Inflammatory macrophage (primary cell): ENCODE results near the gene BMS1.

Experiments used
- DNase-seq, 2 donors: peaks; one replicate each; pipeline ENCODE4 v3.0.0-alpha.2; 2020 to 2022

Gene BMS1

DNA sequence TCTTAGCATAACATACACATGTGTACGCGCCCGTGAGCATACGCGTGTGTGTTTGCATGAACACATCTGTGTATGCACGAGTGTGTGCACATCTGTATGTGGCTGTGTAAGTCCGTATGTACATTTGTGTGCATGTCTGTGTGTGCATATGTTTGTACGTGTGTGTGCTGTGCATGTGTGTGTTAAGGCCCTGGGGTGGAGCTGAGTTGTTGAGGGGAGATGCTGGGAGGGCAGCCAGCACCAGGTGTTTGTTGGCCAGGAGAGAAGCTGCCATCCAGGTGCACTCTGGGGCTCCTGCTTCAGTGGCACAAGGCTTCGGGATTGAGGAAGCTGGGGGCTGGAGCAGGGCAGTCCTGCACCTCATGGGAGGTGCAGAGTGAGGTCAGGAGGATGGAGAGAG lies 85.0 kb downstream of the BMS1 start:
- no peak for DNase-seq

DNA sequence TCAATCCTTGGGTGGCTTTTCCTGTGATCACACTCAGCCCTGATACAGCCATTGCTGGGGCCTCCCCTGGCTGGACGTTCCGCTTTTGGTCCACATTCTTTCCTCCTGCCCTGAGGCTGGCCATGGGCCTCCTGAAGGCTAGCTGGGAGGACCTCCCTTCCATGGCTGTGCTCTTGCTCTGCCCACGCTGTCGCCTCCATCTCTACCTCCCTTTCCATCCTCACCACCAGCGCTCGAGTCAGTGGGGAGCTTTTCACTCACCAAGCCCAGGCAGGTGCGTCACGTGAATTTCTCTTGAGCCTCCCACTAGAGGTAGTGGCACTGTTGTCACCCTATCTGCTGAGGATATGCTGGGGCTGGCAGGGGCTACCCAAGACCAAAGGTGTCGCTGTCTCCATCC lies 85.9 kb downstream of the BMS1 start:
- DNase-seq: no peak

DNA sequence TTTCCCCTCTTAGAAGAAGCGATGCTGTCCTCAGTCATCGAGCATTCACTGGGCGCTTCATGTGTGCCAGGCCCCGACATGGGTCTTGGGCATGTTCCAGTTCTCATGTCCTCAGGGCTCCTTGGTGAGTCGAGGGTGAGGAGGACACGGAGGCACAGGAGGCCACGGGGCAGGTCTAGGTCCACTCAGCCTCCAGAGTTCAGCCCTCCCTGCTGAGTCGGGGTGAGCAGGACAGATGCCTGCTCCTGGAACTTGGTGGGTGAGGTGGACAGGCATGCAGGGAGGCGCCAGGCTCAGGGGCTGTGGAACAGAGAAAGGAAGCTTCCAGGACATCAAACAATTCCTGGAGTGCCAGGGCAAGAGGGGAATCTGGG lies 87.4 kb downstream of the BMS1 start:
- no peak for DNase-seq

DNA sequence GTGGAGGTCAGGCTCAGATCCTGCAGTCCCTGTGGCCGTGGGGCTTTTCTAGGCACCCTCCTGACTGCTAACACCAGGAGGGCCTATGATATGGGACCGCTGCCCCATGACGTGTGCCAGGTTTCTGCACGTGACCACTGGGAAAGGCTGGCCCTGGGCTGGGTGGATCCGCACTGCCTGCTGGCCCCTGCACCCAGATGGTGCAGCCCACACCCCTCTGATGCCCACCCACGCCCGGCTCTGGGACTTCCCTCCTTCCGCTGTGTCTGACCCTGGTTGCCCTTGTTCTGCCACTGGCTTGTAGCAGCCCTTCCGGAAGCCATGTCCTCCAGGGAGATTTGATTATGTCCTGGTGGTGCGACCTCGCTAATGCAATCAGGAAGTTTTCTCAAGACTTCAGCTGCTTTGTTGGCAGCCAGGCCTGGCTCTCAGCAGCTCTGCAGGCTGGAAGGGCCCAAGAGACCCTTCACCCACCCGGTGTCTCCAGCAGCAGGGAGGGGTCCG lies 88.6 kb downstream of the BMS1 start:
- DNase-seq: peak; percentile 32 to 34

DNA sequence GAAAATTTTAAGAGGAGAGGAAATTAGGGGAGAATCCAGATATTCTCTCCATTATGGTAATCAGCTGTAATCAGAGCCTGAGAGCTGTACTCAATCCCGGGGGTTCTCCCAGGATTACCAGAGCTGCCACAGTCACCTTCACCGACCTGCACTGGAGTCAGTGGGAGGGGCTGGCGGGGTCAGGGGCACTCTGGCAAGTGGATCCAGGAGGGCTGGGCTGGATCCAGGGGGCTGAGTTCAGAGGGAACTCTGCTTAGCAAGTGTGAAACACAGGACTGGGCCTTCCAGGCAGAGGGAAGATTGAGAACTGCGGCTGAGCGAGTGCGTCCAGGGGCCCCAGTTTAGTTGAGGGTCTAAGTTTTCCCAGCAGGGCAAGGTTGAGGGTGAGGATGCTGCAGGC lies 89.2 kb downstream of the BMS1 start:
- no peak for DNase-seq

DNA sequence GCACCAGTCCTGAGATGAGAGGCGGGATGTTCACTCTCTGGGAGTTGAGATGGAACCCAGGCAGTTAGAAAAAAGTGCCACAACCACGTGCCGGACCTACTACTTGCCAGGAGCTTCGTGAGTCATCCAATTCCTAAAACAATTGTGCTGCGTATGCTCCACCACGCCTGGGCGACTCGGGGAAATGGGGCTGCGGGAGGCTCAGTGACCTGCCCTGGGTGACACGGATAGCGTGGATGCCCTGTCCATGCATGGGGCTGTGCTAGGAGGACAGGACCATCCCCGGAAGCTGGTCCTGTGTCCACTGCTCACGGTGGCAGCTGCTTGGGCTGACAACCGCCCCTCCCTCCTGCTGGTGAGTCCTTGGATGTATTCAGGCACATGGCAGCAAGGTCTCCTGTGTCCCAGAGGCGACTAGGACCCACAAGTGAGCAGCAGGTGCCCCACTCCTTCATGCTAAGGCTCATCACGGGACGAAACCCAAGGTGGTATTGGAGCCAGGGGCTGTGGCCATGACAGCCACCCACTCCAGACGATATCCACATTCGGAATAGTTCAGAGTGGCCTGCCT lies 90.4 kb downstream of the BMS1 start:
- DNase-seq: no peak

DNA sequence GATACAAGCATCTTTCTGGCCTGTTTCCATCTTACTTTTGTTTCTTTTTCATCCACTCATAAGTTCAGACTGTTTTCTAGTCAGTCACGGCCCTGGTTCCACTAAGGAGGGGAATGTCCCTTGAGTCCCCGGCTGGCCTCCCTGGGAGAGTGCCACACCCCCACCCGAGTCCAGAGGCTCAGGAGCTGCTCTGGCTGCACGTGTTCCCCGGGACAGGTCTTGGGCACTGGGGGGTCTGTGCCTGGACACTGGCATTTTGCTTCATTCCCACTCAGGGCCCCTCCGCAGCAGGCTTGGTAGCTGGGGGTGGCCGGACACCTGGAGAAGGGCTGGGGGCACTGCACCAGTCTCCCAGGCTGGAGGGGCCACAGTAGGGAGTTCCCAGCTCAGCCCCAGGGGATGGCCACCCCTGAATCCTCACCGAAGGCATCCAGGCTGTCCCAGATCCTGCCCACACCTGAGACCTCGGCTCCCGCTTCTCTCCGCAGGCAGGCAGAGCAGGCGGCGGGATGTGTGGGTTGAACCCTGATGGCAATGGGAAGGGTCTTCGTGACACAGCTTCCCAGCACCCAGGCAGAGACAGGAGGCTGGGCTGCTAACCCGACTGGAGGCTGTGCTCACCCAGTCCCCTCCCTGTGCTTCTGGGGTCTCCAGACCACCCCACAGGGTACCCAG lies 92.3 kb downstream of the BMS1 start:
- no peak for DNase-seq

DNA sequence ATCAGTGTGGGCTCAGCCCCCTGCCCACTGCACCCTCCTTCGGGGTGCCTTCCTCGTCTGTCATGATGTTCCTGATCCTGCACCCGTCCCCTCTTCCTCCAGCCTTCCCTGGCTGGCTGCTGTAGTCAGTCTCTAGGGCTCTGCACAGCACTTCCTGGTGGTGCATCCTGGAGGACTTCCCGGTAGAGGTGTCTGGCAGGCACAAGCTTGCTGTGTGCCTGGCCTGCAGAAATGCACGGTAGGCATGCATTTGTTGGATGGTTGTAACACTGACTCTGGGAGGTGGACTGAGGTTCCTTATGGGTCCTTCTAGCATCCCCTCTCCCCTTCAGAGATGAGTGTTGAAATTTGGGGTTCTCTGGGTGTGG lies 92.8 kb downstream of the BMS1 start:
- DNase-seq: no peak

DNA sequence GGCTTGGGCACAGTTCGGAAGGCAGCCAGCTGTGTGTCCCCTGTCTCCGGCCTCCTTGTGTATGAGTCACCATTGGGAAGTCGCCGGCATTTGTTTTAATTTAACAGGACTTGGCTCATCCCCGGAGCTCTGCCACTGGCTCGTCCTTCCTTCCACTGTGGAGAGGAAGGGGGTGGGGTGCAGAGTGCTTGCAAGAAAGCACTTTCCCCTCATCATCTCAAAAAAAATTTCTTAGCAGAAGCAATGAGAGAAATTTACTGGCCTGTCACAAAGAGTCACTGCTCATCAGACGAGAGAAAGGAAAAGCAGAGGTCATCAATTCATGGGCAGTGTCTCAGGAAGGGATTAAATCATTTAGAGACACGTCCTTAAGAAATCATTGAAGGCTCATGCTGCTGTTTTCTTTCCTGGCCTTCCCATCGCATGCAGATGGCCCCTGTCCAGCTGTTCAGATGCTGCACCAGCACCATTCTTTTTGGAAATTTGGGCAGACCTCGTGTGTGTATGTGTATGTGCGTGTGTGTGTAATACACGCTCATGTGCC lies 93.3 kb downstream of the BMS1 start:
- DNase-seq: no peak

DNA sequence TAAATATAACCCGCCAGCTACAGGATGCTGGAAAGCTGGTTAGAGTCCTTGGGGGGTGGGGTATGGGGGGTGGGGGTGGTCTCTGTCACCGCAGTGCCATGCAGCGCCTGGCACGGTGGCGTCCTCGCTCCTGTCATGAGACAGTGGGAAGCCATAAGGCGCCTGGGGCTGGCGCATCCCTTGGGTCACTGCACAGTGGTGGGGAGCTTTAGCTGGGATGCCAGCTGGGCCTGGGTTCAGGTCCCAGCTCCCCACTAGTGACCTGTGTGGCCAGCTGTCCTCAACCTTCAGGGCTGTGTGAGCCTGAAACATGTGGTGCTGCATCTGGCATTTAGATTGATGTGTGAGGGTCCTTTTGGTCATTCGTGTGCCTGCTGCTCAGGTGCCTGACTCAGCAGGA lies 93.9 kb downstream of the BMS1 start:
- DNase-seq: no peak

DNA sequence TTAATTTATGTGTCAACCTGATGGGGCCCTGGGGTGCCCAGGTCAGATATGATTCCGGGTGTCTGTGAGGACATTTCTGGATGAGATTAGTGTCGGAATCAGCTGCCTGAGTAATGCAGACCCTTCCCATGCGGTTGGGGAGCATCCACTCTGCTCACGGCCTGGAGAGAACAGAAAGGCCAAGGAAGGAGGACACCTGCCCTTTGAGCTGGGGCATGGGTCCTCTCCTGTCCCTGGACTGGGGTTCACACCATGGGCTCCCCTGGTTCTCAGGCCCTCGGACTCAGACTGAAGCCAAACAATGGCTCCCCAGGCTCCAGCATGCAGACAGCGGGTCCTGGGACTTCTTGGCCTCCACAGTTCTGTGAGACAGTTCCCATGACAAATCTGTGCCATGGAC lies 94.3 kb downstream of the BMS1 start:
- DNase-seq: no peak

DNA sequence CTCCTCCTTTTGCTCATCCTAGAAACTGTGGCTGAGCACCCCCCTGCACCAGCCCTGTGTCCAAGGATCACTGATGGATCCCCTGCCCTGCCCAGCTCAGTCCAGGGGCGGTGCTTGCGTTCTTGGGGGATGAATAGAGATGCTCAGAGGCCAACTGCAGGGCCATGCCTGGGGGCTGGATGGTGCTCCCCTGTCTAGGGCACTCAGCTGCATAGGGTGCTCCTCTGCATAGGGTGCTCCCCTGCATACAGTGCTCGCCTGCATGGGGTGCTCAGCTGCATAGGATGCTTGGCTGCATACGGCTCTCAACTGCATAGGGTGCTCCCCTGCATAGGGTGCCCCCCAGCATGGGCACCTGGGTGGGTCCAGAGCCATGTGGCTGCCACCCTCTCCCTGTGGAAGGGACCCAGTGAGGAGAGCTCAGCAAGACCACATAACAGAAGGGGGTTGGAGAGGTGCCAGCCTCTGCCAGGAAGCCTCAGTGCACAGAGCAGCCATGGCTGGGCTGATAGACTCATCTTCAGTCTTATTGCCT lies 95.0 kb downstream of the BMS1 start:
- DNase-seq: no peak

DNA sequence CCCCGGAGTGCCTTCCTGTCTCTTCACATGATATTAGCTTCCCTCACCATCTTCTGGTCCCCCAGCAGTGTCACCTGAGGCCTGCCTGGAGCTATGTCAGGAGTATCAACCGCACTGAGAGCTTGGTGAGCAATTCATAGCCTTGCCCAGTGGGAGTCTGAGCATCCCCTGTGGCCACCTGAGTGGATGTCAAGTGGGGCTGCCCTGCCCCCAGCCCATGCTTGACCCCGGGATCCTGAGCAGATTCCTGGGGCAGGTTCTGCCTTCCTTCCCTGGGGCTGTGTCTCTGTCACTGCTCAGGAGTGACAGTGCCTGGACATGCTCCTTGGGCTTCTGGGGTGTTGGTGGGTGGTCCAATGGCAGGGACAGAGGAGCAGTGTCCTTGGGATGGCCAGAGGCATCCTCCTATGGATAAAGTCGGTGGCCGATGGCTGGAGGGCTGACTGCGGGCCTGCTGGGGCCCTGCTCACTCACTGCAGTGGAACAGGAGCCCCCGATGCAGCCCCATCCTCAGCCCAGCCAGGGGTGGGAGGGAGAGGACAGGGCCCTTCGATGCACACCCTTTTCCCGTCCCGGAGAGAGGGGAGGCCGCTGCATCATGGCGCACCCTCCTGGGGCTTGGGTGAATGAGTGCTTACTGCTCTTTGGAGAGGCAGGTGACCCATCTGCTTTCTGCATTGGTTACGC lies 95.7 kb downstream of the BMS1 start:
- DNase-seq: no peak

DNA sequence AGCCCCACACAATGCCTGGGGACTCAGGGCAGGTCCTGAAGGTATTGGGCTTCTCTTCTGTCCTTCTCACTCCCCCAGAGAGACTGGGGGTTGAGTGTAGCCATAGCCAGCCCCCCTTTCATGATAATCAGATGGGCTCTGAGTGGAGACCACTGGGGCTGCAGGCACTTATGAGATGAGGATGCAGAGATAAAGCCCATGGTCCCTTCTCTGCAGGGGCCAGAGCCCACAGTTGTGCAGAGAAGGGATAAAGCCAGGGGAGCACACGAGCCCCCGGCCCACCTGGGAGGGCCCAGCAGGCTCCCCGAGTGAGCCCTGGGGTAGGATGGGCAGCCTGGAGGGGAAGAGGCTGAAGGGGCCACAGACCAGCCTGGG lies 96.2 kb downstream of the BMS1 start:
- DNase-seq: no peak

DNA sequence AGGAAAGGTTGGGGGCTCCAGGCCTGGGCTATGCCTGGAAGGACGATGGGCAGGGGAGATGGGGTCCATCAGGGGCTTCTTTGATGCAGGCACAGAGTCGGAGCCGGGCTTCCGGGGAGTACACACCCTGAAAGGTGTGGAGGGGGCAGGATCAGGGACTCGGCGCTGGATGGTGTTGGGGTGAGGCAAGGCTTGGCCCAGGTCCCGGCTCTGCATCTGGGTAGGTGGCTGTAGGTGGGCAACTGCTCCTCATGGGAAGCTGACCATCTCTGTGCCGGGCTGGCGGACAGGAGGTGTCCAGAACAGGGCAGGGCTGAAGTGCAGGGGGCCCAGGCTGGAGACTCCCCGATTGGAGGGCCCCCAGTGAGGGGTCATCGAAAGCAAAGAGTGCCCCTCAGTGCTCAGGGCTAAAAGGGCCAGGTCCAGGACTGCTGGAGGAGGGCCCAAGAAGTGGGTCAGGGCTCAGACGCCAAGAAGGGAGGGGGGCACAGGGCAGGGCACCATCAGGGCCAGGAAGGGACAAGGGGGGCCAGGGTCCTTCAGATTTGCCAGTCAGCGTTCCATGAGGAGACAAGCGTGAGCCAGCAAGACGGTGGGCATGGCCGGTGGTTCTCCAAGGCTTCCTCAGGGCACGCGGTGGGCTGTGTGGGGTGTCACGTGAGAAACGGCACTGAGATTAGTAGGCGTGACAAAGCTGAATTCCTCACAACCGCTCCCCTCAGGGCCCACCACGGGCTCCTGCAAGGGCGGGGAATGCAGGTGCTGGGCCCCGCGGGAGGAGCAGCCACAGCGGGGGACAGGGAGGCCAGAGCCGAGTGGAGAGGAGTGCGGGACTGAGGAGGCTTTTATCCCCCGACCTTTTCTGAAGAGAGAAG lies 97.0 kb downstream of the BMS1 start:
- no peak for DNase-seq

DNA sequence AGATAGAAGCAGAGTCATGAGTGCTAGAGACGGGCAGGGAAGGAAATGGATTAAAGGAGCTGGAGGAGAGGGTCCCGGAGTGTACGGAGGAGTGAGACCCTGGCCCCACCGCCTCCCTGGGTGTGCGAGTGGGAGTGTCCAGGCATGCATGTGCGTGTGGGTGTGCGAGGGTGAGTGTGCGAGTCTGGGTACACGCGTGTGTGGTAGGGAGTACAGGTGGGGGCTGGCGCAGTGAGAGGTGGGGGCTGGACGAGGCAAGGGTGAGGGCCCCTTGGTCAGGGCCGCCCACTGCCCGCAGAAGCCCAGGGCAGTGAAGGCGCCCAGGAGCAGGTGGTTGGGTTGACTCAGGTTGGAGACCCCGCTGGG lies 97.6 kb downstream of the BMS1 start:
- no peak for DNase-seq

DNA sequence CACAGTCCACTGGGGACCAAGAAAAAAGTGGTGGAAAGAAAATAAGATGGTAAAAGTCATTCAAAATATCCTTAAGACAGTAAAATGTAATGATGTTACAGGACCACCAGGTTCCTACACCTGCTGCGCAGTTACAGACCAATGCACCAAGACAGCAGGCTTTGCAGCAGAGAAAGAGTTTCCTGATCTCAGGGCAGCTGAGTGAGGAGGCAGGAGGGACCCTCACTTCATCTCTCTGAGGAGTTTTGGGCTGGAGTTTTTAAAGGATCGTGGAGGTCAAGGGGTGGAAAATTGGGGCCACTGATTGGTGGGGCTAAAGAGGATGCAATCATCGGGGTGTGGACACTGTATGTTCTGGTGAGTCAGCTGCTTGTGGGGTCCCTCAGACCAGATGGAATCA lies 100.0 kb downstream of the BMS1 start:
- no peak for DNase-seq
